ELR (cell line): ENCODE data around the gene DTWD1.
"Not testable (repeated sequence)": the region's sequence is repeated elsewhere in the genome, so short reads cannot be mapped to it uniquely, and the experiment has no call there.

Source experiments
- DNase-seq: peaks from one replicate; pipeline ENCODE4 v3.0.0-alpha.2; 2015; ENCODE audit warnings: low read depth

Gene DTWD1

DNA sequence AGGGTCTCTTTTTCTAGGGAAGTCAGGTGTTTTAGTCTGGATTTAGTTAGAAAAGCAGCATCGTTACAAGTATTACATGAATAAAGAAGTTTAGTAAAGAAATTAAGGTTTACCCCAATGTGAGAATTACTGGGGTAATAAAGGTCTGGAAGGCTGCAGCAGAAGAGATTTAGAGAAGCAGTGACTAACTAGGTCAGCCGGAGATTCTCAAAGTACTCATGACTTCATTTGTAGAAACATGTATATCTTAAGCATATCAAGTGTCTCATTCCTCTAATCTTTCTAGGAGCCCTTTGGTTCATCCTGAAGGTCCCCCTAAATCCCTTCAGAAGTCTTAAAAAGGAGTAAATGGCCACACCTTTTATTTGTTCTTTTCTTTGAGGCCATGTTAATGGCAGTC lies 26.0 kb downstream of the DTWD1 start:
- DNase-seq: no peak

DNA sequence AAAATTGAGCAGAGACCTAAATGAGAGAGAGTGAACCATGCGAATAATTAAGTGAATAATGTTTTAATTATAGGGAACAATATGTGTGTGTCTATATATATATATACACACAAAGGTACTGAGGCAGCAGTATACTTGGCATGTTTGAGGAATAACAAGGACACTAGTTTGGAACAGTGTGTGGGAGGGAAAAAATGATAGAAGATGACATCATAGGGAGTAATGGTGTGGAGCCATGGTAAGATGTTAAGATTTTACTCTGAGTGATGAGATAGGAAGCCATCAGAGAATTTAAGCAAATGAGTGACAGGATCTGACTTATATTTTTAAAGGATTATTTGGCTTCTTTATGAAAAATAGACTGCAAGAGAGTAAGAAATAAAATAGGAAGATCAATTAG lies 29.1 kb downstream of the DTWD1 start:
- no peak for DNase-seq

DNA sequence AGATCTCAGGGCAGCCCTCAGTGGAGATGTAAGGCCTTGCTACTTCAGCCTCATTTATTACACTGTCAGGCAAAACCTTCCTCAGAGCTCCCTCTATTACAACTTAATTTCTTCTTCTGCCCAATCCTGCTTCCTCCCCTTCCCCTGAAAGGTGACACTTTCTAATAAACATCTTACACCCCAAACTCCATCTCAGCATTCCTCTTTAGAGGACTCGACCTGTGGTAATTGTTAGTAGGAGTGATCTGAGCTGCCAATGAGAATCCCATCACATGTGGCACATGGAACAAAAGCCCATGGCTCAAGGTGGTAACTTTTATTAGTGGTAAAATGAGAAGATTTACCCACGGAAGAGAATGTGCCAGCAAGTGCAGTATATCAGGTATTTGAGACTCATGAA lies 29.8 kb downstream of the DTWD1 start:
- DNase-seq: no peak

DNA sequence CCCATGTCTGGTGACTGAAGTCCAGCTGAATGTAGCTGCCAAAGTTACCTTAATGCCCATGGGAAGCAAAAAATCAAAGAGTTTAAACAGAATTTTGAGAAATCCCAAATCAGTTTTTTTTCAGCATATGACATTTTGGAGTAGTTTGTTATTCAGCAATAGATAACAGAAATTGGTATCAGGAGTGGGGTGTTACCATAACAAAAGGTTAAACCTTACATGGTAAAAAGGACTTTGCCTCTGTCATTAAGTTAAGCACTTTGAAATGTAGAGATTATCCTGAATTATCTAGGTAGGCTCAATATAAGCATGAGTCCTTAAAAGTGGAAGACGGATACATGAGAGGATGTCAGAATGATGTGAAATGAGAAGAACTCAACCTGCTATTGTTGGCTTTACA lies 32.1 kb downstream of the DTWD1 start:
- no peak for DNase-seq

DNA sequence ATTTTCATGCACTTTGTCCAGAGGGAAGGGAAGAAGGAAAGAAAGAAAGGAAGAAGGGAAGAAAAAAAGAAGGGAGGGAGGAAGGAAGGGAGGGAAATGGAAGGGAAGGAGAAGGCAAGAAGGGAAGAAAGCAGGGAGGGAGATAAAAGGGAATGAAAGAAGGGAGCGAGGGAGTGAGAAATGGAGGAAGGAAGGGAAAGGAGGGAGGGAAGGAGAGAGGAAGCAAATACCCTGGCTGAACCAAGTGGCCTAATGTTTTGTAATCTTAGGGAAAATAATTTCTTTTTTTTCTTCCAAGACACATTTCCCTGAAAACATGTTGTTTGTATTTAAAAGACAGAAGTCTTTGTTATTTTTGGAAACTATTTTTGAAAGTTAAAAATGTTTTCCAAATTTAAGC lies 35.9 kb downstream of the DTWD1 start:
- no peak for DNase-seq

DNA sequence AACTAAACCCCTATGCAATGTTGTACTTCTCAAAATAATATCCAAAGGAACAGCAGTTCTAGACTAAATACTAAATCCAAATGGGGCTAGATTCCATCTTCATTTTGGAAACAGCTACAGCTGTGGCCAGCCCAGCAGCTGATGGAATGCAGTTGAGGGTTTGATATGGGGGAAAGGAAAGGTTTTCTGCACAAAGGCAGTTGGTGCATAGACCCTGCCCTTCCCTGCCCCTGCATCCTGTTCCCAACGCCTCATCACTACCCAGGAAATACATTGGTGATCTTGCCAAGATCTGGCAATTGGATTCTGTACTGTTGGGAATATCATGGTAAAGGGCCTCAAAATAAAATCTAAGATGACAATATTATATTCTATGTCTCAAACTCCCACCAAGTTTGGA lies 43.9 kb downstream of the DTWD1 start:
- no peak for DNase-seq

DNA sequence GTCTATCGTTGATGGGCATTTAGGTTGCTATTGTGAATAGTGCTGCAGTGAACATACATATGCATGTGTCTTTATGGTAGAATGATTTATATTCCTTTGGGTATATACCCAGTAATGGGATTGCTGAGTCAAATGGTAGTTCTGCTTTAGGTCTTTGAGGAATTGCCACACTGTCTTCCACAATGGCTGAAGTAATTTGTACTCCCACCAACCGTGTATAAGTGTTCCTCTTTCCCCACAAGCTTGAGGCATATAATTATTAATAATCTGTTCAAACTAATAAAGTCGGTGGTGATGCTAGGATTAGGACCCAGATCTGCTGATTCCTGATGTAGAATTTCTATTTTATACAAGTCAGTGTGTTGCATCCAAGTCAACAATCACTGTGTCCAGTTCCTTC lies 45.6 kb downstream of the DTWD1 start:
- not testable (repeated sequence) for DNase-seq

DNA sequence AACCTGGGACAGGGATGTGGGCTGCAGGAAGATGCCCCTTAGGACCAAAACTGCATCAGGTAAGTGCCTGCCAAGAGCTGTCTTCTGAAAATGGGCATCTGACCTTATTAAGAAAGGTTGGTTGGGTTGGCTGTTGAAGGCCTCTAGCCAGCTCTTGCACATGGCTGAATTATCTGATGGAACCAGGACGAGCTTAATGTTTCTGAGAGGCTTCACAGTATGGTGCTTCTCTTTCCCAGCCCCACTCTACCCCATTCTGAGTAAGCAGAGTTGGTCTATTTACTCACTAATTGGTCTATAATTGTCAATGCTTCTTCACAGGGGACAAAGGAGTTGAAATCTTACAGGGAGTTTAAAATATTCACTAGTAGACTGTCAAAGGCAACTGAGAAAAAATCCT lies 48.4 kb downstream of the DTWD1 start:
- DNase-seq: no peak

DNA sequence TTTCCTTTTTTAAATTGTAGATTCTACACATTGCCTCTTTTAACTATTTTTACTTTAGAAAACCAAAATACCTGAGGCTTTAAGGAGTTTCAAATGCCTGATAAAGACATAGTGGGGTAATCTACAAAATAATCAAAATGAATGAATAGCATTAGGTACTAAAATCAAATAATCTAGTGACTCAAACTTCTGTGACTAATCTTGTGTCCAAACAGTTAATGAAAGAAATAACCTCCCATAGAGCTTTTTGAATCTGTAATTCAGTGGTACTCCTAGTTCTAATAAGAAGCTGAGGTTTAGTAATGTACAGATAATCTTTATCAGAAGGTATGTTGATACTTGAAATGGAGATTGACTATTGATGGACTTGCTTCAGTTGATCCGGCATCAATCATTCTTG lies 53.0 kb downstream of the DTWD1 start:
- DNase-seq: peak; percentile 37

DNA sequence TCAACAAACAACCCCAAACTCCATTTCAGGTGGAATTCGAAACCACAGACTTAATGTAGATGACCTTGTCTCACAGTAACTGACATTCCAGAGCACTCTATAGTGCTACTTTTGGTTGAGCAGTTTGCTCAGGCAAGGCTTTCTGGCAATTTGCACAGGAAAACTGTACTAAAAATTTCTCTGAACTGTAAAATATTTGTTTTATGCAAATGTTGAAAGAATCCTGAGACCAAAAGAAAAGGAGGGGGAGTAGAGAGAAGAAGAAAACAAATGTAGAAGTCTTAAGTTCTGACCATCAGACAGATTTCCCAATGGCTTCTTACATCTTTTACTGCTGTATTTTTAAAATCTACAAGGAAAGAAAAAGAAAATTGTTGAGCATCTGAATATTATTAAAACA lies 53.5 kb downstream of the DTWD1 start:
- DNase-seq: peak; percentile 7

DNA sequence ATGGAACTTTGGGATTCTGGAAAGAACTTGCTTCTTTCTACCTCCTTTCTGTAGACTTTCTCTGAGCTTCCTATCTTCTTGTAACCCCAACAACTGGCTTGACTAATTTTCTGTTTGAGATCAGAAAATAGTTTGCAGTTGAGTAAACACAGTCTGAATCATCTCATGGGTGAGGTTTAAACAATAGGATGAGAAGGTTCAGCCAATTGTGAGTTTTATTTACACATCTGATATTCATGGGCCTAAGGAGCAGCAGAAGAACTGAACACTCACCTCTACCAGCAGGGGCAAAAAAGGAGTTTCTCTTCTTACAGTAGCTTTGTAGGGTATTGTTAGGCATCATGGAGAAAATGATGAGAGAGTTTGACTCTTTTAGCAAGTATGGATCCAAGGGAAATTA lies 54.2 kb downstream of the DTWD1 start:
- DNase-seq: peak; percentile 92

DNA sequence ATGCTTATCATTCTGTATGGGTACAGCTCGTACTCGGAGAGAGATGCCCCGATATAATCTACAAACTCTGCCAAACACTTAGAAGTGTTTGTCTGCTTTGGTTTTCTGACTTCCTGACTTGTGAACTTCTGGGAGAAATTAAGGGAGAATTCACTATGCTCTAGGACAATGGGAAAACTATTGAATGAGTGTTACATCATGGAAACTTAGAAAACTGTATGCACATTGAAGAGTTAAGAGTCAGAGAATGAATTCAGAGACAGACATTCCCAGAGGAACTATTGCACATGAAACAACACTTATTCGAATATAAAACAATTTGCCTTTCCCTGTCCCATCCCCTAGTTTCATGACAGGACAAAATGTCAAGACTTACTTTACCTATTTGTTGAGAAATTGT lies 57.8 kb downstream of the DTWD1 start:
- no peak for DNase-seq

DNA sequence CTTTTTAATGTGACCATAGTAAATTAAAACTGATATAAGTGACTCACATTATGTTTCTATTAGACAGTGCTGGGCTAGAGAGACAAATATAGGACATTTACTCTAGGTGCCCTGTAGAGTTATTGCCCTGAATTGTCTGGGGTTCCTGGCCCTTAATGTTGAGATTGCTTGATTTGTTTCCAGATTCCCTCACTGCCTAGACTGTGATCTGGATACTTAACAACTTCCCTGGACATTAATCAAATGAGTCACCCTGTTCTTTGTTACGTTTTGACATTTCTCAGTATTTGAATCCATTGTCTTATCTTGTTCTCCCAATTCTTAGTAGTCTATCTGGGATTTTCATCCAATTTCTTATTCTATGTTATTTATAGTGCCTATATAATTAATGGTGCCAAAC lies 65.8 kb downstream of the DTWD1 start:
- peak; percentile 36 for DNase-seq

DNA sequence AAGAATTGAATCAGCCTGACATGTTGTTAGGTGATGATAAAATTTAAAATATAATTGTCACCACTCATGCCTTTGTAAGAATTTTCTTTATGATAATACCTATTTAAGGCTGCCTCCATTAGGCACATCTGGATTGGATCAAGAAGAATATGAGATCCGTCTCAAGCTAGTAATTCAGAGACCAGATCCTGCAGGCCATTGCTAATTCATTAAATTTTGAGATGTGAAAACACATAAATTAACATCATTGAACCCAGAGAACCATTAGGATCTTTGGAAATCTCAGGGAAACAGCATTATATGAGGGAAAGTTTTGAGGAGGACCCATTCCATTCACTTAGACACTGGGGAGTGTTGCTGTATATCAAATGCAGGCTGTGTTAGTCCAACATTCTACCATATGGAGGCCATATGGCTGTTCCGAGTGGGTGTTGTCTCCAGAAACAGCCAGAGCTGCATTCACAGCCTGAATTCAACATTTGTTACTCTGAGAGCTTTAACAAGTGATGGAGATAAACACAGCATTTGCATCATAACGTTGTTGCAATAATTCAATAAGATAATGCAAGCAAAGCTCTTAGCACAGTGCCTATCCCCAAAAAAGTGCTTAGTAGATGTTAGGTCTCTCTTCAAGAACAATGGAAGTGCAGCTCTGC lies 67.4 kb downstream of the DTWD1 start:
- no peak for DNase-seq

DNA sequence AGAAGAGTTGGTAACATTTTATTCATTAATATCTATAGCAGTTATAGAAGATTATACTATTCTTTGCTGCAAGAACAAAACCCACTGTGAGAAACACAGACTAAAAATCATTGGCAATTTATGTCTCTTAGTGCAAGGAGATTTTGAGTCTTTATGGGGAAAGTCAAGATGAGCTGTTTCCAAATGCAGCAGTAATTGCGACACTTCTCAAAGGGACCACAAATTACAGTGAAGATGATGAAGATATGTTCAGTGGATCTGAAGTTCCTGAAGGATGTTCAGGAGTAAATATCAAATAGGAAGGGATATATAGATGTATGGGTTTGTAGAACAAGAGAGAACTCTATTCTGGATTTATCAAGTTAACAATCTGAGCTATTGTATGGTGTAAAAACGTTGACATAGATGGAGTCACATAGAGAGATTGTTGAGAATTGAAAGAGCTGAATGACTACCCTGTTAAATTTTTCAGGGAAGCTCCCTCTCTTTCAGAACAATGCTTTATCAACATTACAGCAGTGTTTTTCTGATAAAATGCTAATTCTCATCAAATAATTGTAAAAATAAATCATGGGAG lies 71.8 kb downstream of the DTWD1 start:
- no peak for DNase-seq

DNA sequence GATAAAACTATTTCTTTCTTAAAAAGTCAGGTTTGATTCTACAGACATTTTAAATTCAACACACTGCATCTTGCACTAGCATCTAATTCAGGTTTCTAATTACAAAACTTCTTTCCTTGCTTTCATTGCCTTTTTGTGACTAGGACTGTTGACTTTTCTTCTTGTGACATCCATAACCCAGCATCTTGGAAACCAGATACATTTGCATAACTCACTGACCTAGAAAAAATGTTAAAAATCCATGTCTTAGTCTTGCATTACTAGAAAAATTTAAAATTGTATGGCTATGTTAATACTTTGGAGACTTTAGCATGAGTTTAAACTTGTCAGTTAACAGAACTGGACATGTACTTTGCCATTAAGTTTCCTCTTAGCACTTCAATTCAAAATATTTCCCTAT lies 72.7 kb downstream of the DTWD1 start:
- DNase-seq: no peak

DNA sequence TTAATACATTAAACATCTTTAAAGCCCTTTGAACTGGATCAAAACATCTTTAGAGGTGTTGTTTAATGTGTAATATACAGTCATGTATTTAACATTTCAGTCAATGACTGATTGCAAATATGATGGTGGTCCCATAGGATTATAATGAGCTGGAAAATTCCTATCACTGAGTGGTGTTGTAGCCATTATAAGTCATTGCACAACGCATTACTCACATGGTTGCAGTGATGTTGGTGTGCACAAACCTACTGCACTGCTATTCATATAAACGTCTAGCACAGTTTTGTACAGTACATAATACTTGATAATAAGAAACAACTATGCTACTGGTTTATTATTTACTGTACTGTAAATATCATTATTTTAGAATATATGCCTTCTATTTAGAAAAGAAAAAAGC lies 75.6 kb downstream of the DTWD1 start:
- DNase-seq: peak; percentile 29

DNA sequence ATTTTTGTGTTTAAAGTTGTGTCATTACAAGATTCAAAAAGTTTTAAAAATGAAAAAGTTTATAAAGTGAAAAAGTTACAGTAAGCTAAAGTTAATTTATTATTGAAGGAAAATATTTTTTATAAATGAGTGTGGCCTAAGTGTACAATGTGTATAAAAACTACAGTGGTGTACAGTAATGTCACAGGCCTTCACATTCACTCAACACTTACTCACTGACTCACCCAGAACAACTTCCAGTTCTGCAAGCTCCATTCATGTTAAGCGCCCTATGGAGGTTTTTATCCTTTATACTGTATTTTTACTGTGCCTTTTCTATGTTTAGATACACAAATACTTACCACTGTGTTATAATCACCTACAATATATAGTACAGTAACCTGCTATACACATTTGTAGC lies 76.3 kb downstream of the DTWD1 start:
- DNase-seq: peak; percentile 32

DNA sequence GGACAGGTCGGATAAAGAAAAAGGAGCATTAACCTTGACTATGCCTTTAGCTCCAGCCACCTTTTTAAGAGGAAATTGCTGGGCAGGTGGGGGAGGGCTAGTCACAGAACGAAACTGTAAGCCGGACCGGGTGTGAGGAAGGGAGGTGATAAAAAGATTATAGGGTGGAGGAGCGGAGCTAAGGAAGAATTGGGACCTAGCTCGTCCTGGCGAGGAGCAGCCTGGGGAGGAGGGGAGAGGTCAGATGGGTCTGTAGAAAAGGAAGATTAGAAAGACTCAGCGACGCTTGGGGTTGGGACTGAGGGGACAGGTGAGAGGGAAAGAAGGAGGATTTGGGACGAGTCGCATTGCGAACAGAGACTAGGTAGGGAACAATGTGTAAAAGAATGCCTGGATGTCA lies 82.1 kb downstream of the DTWD1 start:
- not testable (repeated sequence) for DNase-seq
